ENCODE data around the gene MUC13.

MUC13 gene

GRCh38 chr3:124950026-124950425, 15.5 kb upstream of the MUC13 start:
- DNase-seq (ENCODE audit: low read depth, low spot score) = no peak

DNA sequence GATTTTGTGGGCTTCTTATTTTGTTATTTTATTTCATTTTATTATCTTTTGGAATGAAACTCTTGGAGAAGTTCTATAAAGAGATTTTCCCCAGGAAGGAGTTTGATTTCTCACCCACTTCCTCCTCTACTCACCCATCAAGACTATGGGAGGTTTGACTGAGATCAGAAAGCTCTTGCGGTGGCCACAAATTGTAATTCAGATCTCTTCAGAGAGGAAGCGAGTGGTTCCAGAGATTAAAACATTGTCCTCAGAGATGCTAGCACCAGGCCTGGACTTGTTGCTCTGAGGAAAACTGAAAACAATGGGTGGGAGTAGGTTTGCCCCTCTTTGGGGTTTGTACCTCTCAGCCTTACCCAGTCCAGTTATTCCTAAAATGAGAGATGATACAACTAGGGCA, 8.1 kb upstream of the MUC13 start:
- no peak for DNase-seq (ENCODE audit: low read depth, low spot score)

- no peak for DNase-seq (ENCODE audit: low read depth, low spot score)
Observed at GRCh38 chr3:124941771-124942170, 7.2 kb upstream of the MUC13 start.

GRCh38 chr3:124939661-124940060, 5.1 kb upstream of the MUC13 start:
- peak; percentile 70 for DNase-seq (ENCODE audit: low read depth, low spot score)

DNA sequence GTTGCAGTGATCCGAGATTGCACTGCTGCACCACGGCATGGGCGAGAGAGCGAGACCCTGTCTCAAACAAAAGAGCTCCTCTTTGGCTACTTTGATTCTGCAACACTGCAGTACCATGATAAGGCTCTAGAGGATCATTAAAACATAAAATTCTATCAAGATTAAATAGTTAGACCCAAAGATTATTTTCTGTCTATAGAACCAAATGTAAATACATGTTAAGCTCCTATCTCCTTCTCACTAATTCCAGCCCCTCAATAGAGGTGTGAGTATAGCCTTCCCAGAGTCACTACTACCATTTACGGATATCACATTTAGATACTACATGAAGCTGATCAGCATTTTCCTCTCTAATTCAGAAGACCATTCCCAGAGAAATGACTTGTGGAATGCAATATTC, 4.3 kb upstream of the MUC13 start:
- DNase-seq (ENCODE audit: low read depth, low spot score) = no peak

DNA sequence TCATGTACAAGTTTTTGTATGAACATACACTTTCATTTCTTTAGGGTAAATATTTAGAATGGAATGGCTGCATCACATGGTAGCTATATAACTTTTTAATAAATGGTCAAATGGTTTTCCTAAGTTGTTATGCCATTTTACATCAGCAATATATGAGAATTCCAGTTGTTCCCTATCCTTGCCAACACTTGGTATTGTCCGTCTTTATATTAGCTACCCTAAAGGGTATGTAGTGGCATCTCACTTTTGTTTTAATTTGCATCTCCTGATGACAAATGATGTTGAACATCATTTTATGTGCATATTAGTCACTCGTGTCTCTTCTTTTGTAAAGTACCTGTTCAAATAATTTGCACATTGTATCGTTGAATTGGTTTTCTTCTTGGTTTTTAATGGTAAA, 2.5 kb upstream of the MUC13 start:
- DNase-seq (ENCODE audit: low read depth, low spot score) = no peak

GRCh38 chr3:124935794-124936542, 1.4 kb upstream of the MUC13 start:
- DNase-seq (ENCODE audit: low read depth, low spot score) = no peak

- DNase-seq (ENCODE audit: low read depth, low spot score) = no peak
Observed at GRCh38 chr3:124935264-124935663, 713 bp upstream of the MUC13 start.

GRCh38 chr3:124928333-124929202, 6.0 kb downstream of the MUC13 start:
- DNase-seq (ENCODE audit: low read depth, low spot score) = peak; percentile 24

DNA sequence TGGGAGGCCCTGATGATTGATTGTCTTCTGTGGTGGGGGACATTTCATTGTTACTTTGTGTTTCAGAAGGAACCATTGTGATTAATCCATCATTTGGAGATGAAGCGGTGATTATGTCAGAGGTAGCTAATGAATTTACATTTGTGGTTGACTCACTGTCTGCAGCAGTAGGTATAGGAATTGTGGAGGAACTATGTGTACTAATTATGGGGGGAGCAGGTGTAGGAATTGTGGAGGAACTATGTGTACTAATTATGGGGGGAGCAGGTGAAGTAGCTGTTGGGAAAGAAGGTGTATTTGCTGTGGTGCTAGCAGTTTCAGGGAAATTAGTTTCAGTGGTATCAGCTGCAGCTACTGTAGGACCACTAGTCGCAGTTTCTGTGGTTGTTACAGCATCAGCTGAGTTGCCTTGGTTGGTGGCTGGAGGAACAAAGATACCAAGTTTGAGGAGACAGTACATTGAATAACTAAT, 6.9 kb downstream of the MUC13 start:
- no peak for DNase-seq (ENCODE audit: low read depth, low spot score)

DNA sequence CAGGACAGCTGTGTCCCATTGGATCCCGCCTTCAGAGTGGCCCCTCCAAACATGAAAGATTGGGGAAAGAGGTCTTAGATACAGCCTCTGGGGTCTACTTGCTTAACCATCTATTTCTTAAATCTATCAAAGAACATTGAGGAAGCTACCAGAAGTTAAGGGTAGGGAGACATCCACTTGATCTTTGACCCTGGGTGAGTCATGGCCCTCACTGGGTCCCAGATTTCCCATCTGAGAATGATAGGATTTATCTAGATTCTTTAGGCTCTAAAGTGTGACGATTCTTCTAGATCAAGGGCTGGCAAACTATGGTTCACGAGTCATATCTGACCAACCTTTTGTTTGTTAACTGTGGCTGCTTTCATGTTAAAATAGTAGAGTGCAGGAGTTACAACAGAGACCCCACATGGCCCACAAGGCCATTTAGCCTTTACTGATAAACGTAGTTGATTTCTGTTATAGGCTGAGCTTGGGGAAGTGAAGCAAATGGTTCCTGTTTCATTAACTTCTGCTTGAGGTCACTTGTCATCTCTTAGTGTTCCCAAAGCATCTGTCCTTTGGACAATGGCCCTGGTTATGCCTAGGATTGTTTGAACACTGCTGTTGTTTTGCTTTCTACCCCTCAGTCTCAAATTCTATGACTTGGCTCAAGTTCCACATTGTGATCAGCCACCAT, 8.0 kb downstream of the MUC13 start:
- DNase-seq (ENCODE audit: low read depth, low spot score) = no peak

DNA sequence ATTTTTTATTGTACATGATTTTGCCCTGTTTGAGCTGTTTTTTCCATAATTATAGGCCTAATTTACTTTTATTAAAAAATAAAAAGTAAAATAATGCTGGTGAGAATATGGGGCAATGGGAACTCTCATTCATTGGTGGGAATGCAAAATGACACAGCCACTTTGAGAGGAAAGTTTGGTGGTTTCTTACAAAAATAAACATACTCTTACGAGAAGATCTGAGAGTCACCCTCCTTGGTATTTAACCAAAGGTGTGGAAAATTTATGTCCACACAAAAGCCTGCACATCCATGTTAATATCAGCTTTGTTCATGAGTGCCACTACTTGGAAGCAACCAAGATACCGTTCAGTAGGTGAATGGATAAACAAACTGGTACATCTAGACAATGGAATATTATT, 9.8 kb downstream of the MUC13 start:
- no peak for DNase-seq (ENCODE audit: low read depth, low spot score)

DNA sequence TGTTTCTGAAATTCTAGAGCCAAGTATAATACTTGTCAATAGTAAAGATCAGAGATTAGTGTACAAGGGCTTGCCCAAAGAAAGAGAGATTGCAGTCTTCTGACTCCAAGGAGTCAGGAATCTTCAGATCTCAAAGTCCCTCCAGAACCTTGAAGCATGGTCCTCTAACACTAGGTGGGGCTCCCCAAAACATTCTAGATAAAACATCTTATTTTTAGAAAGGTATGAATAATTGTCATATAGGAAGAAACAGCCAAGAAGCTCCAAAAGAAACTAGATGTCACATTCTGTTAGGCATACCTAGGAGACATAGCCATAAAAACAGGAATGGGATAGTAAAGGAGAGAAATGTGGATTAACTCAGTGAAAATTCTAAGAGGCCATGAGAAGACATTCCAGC, 10.7 kb downstream of the MUC13 start:
- no peak for DNase-seq (ENCODE audit: low read depth, low spot score)

DNA sequence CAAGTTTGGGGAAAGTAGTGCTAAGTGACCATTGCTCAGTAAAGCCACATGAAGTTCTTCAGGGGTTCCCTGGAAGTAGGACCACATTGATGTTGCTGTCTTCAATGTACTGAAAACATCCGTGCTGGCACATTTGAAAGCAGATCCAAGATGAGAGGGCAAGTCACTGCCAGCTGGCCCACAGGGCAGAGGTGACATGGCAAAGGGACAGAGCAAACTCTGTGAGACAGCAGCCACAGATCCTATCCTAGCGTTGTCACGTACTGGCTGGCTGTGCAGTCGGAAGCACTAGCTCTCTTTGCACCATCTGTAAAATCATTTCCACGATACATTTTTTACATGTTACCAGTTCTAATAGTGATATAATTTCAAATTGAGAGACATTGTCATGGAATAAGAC, 13.8 kb downstream of the MUC13 start:
- DNase-seq (ENCODE audit: low read depth, low spot score) = no peak

- DNase-seq (ENCODE audit: low read depth, low spot score) = peak; percentile 44
Observed at GRCh38 chr3:124919756-124920155, 14.8 kb downstream of the MUC13 start.

DNA sequence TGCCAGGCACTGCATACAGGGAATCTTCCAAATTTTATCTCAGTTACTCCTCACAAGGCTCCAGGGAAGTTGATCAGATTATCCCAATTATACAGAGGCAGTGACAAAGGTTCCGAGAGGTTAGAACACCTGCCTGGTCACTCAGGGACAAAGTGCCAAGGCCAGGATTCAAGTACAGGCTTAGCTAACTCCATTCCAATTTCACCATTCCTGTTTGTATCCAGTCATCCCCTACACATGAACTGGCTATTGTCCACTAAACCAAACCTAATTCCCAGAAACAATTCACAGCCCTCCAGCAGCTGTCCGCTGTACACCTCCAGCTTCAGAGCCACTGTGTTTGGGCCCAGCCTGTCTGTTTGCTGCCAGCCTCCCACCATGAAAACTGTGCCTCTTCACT, 16.0 kb downstream of the MUC13 start:
- no peak for DNase-seq (ENCODE audit: low read depth, low spot score)

DNA sequence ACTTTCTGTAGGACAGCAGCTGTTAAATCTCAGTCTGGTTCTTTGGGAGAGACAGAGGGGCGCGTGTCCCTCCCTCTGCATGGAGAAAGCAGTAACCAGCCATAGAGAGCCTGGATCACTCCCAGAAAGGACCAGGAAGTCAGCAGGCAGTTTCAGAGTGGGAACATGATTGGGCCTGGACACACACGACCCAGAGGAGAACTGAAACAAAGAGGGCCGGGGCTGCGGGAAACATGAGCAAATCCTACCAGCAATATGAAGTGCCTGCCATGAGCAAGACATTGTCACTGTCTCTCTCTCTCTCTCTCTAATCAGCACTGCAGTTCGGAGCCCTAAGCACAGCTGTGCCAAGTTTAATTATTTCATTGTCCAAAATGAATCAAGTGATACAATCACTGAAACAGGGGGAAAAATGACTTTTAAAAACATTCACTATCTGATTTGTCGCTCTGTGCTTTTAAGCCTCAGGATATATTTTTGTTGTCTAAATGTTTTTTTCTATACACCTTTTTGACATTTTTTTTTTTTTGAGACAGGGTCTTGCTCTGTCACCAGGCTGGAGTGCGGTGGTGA, 17.6 kb downstream of the MUC13 start:
- DNase-seq (ENCODE audit: low read depth, low spot score) = no peak

GRCh38 chr3:124915254-124915653, 19.3 kb downstream of the MUC13 start:
- no peak for DNase-seq (ENCODE audit: low read depth, low spot score)

GRCh38 chr3:124907957-124908356, 26.6 kb downstream of the MUC13 start:
- DNase-seq (ENCODE audit: low read depth, low spot score) = peak; percentile 75

- no peak for DNase-seq (ENCODE audit: low read depth, low spot score)
Observed at GRCh38 chr3:124904835-124905492, 29.6 kb downstream of the MUC13 start.
